Measurements from ENCODE around the gene ARSG. TPM values are rescaled to one million over a fixed set of nuclear protein-coding genes. Genes with fewer than 3 reads are reported as not detected.

The ARSG gene
- total and polyA plus RNA-seq, 10 of the 15 experiments (the other 5 are each of a cell fraction or from before 2014, with no cell fraction given), result 2.9 to 13.5 (median 7.6) TPM

GRCh38 chr17:68468788-68469187, 177.5 kb downstream of the ARSG start:
- SMC1A ChIA-PET (ENCODE audit: uncharacterized antibody, unreplicated experiment), result interaction anchor here (1.1 to 11.9 kb wide), 9 partner anchors 10 to 296 kb away, joined by 4 to 163 read pairs (median 6); no protein-coding TSS in a partner anchor
- Histone ChIP-seq H3K4me3 (no peak overlapping the region), H3K4me2 (ENCODE audit: control insufficient read depth, insufficient read depth) (no peak overlapping the region), H3K79me2 (ENCODE audit: control insufficient read depth, insufficient read depth, low read length) (no peaks in the 10 kb centered on the region), H3K9ac (ENCODE audit: control insufficient read depth, insufficient read depth, low read length) (no peak overlapping the region), H3K27me3 (replicated peaks in 1 of 2; ENCODE audit: control insufficient read depth in 2 of 2, insufficient read depth in 2 of 2, low read length in 1 of 2) (no peaks in the 10 kb centered on the region; a peak in 1 of 4 replicates), H3K27ac (ENCODE audit: control insufficient read depth, insufficient read depth) (no peak overlapping the region), H3K9me3 (replicated peaks; ENCODE audit: control insufficient read depth, insufficient read depth, low read length) (no peaks in the 10 kb centered on the region; the same call in 2 of the 3 replicates), H4K20me1 (ENCODE audit: control insufficient read depth, insufficient read depth) (no peaks in the 10 kb centered on the region), H3K36me3 (ENCODE audit: control insufficient read depth in 2 of 2, insufficient read depth in 2 of 2, low read length in 1 of 2) (no peaks in the 10 kb centered on the region), H2AFZ (ENCODE audit: control insufficient read depth, low read depth, low read length) (no peak overlapping the region), H3K4me1 (ENCODE audit: control insufficient read depth, insufficient read depth, low read length) (peaks cover 4% of the 10 kb centered on the region; the same call in 1 of the 2 replicates)
- no peak for FAIRE-seq
- DNase-seq (ENCODE audit: low read depth, low spot score), result no peak
- in situ Hi-C loops (cut with MboI), result loop anchor here (10.0 kb wide), 1 partner anchor 504 kb away; no protein-coding TSS in a partner anchor
- RAD21 ChIA-PET (ENCODE audit: unreplicated experiment), result interaction anchor here (2.2 kb wide), 1 partner anchor 11 kb away, joined by 10 read pairs; no protein-coding TSS in a partner anchor
- TF ChIP-seq ZSCAN29 (IDR thresholded peaks at IDR 0.05) (no peak), PKNOX1 (IDR thresholded peaks at IDR 0.05) (no peak)
- POLR2A ChIA-PET, result interaction anchor here (0.6 to 0.9 kb wide), 2 partner anchors 10 to 293 kb away, joined by 3 to 4 read pairs; no protein-coding TSS in a partner anchor
- WGBS (ENCODE audit: insufficient coverage, insufficient replicate concordance, low lambda C conversion rate, missing lambda C conversion rate), result 37% methylated on average over 1 of the region's 1 CpG
- BruUV-seq (replicated peaks), result no TSS peak
- CTCF ChIA-PET, result interaction anchor here (0.6 to 8.5 kb wide), 12 partner anchors 10 to 296 kb away, joined by 3 to 59 read pairs (median 16); partner anchors contain the start of gene WIPI1
- ATAC-seq, result no peak
- intact Hi-C loops (cut with micrococcal nuclease; ENCODE audit: unreplicated experiment), result loop anchor here (5.0 to 10.0 kb wide), 3 partner anchors 44 to 504 kb away; partner anchors contain the start of gene PRKAR1A

MicroRNA genes within 50 kb of the gene (microRNA counts, 767-probe panel; counts per million panel counts)
- microRNA hsa-miR-635, result 55.3 counts per million

Small RNA genes within 50 kb of the gene (microRNA-seq; reads per million reads assigned to microRNA genes)
- gene MIR635, result not detected

Small RNA genes within 50 kb of the gene (small RNA-seq; reads per million reads assigned to genes)
- not detected for gene MIR635

Other genes with a start within 250 kb of the ARSG start
- 85.7 and 95.9 TPM in 2 replicates for gene AMZ2, start 43.5 kb upstream of the ARSG start, total RNA-seq (2014; rRNA removed)
- gene AMZ2, start 43.5 kb upstream of the ARSG start, total RNA-seq (2014; rRNA removed; fragmentation: Illumina TruSeq; extraction: Trizol), result 101 and 104 TPM in 2 replicates
- gene AMZ2, start 43.5 kb upstream of the ARSG start, total RNA-seq (2021), result 80.4 and 87.7 TPM in 2 replicates
- gene AMZ2, start 43.5 kb upstream of the ARSG start, polyA plus RNA-seq (2011; rRNA removed), result 125 and 185 TPM in 2 replicates
- gene AMZ2, start 43.5 kb upstream of the ARSG start, polyA plus RNA-seq (2014; fragmentation: Illumina TruSeq; extraction: Trizol), result 169 and 200 TPM in 2 replicates
- 100 to 1,000 TPM; 127 to 135 TPM for gene AMZ2, start 43.5 kb upstream of the ARSG start, polyA plus RNA-seq (2014; fragmentation: Nextera tagmentation; extraction: Ambion mirVana)
- gene AMZ2, start 43.5 kb upstream of the ARSG start, polyA plus RNA-seq (2014; rRNA removed), result 67.4 and 79.1 TPM in 2 replicates
- 100 to 1,000 TPM; 182 to 189 TPM for gene AMZ2, start 43.5 kb upstream of the ARSG start, polyA plus RNA-seq (2016; fragmentation: Nextera tagmentation; extraction: Ambion mirVana)
- 7.5 TPM in 2 replicates for gene SLC16A6, start 368 bp upstream of the ARSG start, total RNA-seq (2014; rRNA removed)
- gene SLC16A6, start 368 bp upstream of the ARSG start, total RNA-seq (2014; rRNA removed; fragmentation: Illumina TruSeq; extraction: Trizol), result 7.7 and 8.0 TPM in 2 replicates
- 7.6 and 8.1 TPM in 2 replicates for gene SLC16A6, start 368 bp upstream of the ARSG start, total RNA-seq (2021)
- 5.5 and 6.8 TPM in 2 replicates for gene SLC16A6, start 368 bp upstream of the ARSG start, polyA plus RNA-seq (2011; rRNA removed)
- gene SLC16A6, start 368 bp upstream of the ARSG start, polyA plus RNA-seq (2014; fragmentation: Illumina TruSeq; extraction: Trizol), result 8.8 and 8.9 TPM in 2 replicates
- gene SLC16A6, start 368 bp upstream of the ARSG start, polyA plus RNA-seq (2014; fragmentation: Nextera tagmentation; extraction: Ambion mirVana), result 1 to 10 TPM; 2.4 to 2.9 TPM
- gene SLC16A6, start 368 bp upstream of the ARSG start, polyA plus RNA-seq (2014; rRNA removed), result 5.8 and 6.6 TPM in 2 replicates
- 1 to 10 TPM; 4.1 to 5.3 TPM for gene SLC16A6, start 368 bp upstream of the ARSG start, polyA plus RNA-seq (2016; fragmentation: Nextera tagmentation; extraction: Ambion mirVana)
- gene WIPI1, start 166.0 kb downstream of the ARSG start, total RNA-seq (2014; rRNA removed), result 26.9 and 35.0 TPM in 2 replicates
- gene WIPI1, start 166.0 kb downstream of the ARSG start, total RNA-seq (2014; rRNA removed; fragmentation: Illumina TruSeq; extraction: Trizol), result 25.5 and 26.8 TPM in 2 replicates
- 23.9 and 24.2 TPM in 2 replicates for gene WIPI1, start 166.0 kb downstream of the ARSG start, total RNA-seq (2021)
- 11.1 and 11.7 TPM in 2 replicates for gene WIPI1, start 166.0 kb downstream of the ARSG start, polyA plus RNA-seq (2011; rRNA removed)
- 28.8 and 34.6 TPM in 2 replicates for gene WIPI1, start 166.0 kb downstream of the ARSG start, polyA plus RNA-seq (2014; fragmentation: Illumina TruSeq; extraction: Trizol)
- gene WIPI1, start 166.0 kb downstream of the ARSG start, polyA plus RNA-seq (2014; fragmentation: Nextera tagmentation; extraction: Ambion mirVana), result 1 to 10 TPM; 6.5 to 7.1 TPM
- 26.0 and 37.7 TPM in 2 replicates for gene WIPI1, start 166.0 kb downstream of the ARSG start, polyA plus RNA-seq (2014; rRNA removed)
- 10 to 100 TPM; 39.1 to 44.5 TPM for gene WIPI1, start 166.0 kb downstream of the ARSG start, polyA plus RNA-seq (2016; fragmentation: Nextera tagmentation; extraction: Ambion mirVana)
- 91.0 and 130 TPM in 2 replicates for gene PRKAR1A, start 220.9 kb downstream of the ARSG start, total RNA-seq (2014; rRNA removed)
- gene PRKAR1A, start 220.9 kb downstream of the ARSG start, total RNA-seq (2014; rRNA removed; fragmentation: Illumina TruSeq; extraction: Trizol), result 129 and 130 TPM in 2 replicates
- 164 and 167 TPM in 2 replicates for gene PRKAR1A, start 220.9 kb downstream of the ARSG start, total RNA-seq (2021)
- gene PRKAR1A, start 220.9 kb downstream of the ARSG start, polyA plus RNA-seq (2011; rRNA removed), result 196 and 292 TPM in 2 replicates
- gene PRKAR1A, start 220.9 kb downstream of the ARSG start, polyA plus RNA-seq (2014; fragmentation: Illumina TruSeq; extraction: Trizol), result 120 and 143 TPM in 2 replicates
- 10 to 100 TPM; 29.1 to 35.6 TPM for gene PRKAR1A, start 220.9 kb downstream of the ARSG start, polyA plus RNA-seq (2014; fragmentation: Nextera tagmentation; extraction: Ambion mirVana)
- gene PRKAR1A, start 220.9 kb downstream of the ARSG start, polyA plus RNA-seq (2014; rRNA removed), result 111 and 112 TPM in 2 replicates
- 100 to 1,000 TPM; 191 to 200 TPM for gene PRKAR1A, start 220.9 kb downstream of the ARSG start, polyA plus RNA-seq (2016; fragmentation: Nextera tagmentation; extraction: Ambion mirVana)